Endothelial cell of umbilical vein (primary cell): ENCODE results near the gene PPP1R3E. TPM values are rescaled to one million over a fixed set of nuclear protein-coding genes. Genes with fewer than 3 reads are reported as not detected.

Experiments used
- BruUV-seq: library from RNA; stranded (reverse); fragments of 400-500 nt; replicated peaks from 2 replicates; lab custom pipeline; 2021; lab: Mats Ljungman, UMichigan
- CTCF ChIA-PET: fragments of 300-600, 350-600 bp; sonication (Branson Sonifier 250); formaldehyde crosslinking; loops from one replicate; lab custom pipeline; 2021; ENCODE audit warnings: antibody characterized with exemption, inconsistent platforms; lab: Charles Lee
- POLR2A ChIA-PET: fragments of 300-600, 350-600 bp; sonication (Branson Sonifier 250); formaldehyde crosslinking; loops from one replicate; lab custom pipeline; 2021; ENCODE audit warnings: antibody characterized with exemption, inconsistent platforms; lab: Charles Lee
- DNase-seq: peaks from one replicate; pipeline ENCODE4 v3.0.0-alpha.2; 2011; ENCODE audit warnings: low read depth, low spot score
- FAIRE-seq: peaks from 2 replicates; lab custom pipeline; 2011; peaks lifted over from hg19 to GRCh38; lab: Jason Lieb, UNC
- H2AFZ ChIP-seq: 2 replicates; pipeline ENCODE4 v1.6.0; 2012; ENCODE audit warnings: low read depth, low read length, control low read depth, inconsistent platforms
- H3K27ac ChIP-seq: 2 replicates; pipeline ENCODE4 v1.5.1; 2011; ENCODE audit warnings: low read depth, mild to moderate bottlenecking, control low read depth, low read length, moderate library complexity; ENCODE audit not compliant: insufficient read depth
- H3K27me3 ChIP-seq, 2 experiments: 2 replicates each; pipeline versions ENCODE4 v1.6.0 to v1.6.1; 2011; ENCODE audit warnings: low read length in 2 of 2, mixed read lengths in 1 of 2; ENCODE audit not compliant: control insufficient read depth in 2 of 2, insufficient read depth in 2 of 2
- H3K36me3 ChIP-seq, 2 experiments: 2 replicates in 1 of 2; 3 replicates in 1 of 2; pipeline ENCODE4 v1.5.1; 2011; ENCODE audit warnings: low read length in 2 of 2, mild to moderate bottlenecking in 1 of 2, moderate library complexity in 1 of 2; ENCODE audit not compliant: control insufficient read depth in 2 of 2, insufficient read depth in 2 of 2; ENCODE audit errors: extremely low read depth in 1 of 2
- H3K4me1 ChIP-seq: 3 replicates; pipeline ENCODE4 v1.5.1; 2011; ENCODE audit warnings: mild to moderate bottlenecking, low read length; ENCODE audit not compliant: control insufficient read depth, insufficient read depth; ENCODE audit errors: extremely low read depth
- H3K4me2 ChIP-seq: 2 replicates; pipeline ENCODE4 v1.6.1; 2011; ENCODE audit warnings: low read length, control low read depth, mixed read lengths; ENCODE audit not compliant: insufficient read depth
- H3K4me3 ChIP-seq, 3 experiments: fragments of 200-600 bp in 1 of 3; sonication (generic), shearing (Covaris generic) in 1 of 3; replicated peaks in 1 of 3; 2 replicates each; pipeline ENCODE4 v1.5.1; 2011 to 2016; ENCODE audit warnings: control low read depth in 3 of 3, low read length in 3 of 3, mild to moderate bottlenecking in 2 of 3, inconsistent platforms in 1 of 3, low read depth in 1 of 3, moderate library complexity in 1 of 3; ENCODE audit not compliant: insufficient read depth in 1 of 3
- H3K79me2 ChIP-seq: 2 replicates; pipeline ENCODE4 v1.6.0; 2012; ENCODE audit warnings: low read length, inconsistent platforms; ENCODE audit not compliant: control insufficient read depth, insufficient read depth
- H3K9ac ChIP-seq: replicated peaks from 2 replicates; pipeline ENCODE3; 2011; ENCODE audit warnings: low read length, control low read depth; ENCODE audit not compliant: insufficient read depth; ENCODE audit errors: extremely low read depth
- H3K9me1 ChIP-seq: replicated peaks from 3 replicates; pipeline ENCODE4 v1.6.0; 2011; ENCODE audit warnings: mild to moderate bottlenecking, low read length; ENCODE audit not compliant: control insufficient read depth, insufficient read depth; ENCODE audit errors: extremely low read depth
- H3K9me3 ChIP-seq: replicated peaks from 2 replicates; pipeline ENCODE4 v1.5.1; 2012; ENCODE audit warnings: low read length, inconsistent platforms; ENCODE audit not compliant: control insufficient read depth, insufficient read depth
- H4K20me1 ChIP-seq: replicated peaks from 2 replicates; pipeline ENCODE3; 2011; ENCODE audit warnings: mild to moderate bottlenecking, low read length; ENCODE audit not compliant: control insufficient read depth, insufficient read depth; ENCODE audit errors: extremely low read depth
- EZH2 ChIP-seq: IDR thresholded peaks from 2 replicates; pipeline ENCODE4 v1.6.1; 2012; ENCODE audit warnings: borderline replicate concordance, low read depth, mild to moderate bottlenecking, moderate library complexity, low read length, inconsistent platforms; ENCODE audit not compliant: severe bottlenecking
- FOS ChIP-seq: IDR thresholded peaks from 2 replicates; pipeline ENCODE4 v1.6.1; 2011; ENCODE audit warnings: mild to moderate bottlenecking, low read length, moderate library complexity, borderline replicate concordance; ENCODE audit not compliant: insufficient read depth
- GATA2 ChIP-seq: IDR thresholded peaks from 2 replicates; pipeline ENCODE4 v1.7.0; 2011; ENCODE audit warnings: low read depth, mild to moderate bottlenecking, moderate library complexity, mixed read lengths, low read length; ENCODE audit not compliant: insufficient read length, insufficient read depth
- JUN ChIP-seq: IDR thresholded peaks from 2 replicates; pipeline ENCODE4 v1.6.1; 2011; ENCODE audit warnings: borderline replicate concordance, low read depth; ENCODE audit not compliant: insufficient read length, insufficient read depth
- MYC ChIP-seq: IDR thresholded peaks from one replicate; pipeline ENCODE4 v1.6.1; 2011; ENCODE audit warnings: mild to moderate bottlenecking, low read depth, low read length
- POLR2A ChIP-seq: IDR thresholded peaks from 2 replicates; pipeline ENCODE4 v1.6.1; 2012; ENCODE audit warnings: low read depth, mild to moderate bottlenecking, control low read depth, low read length
- POLR2AphosphoS5 ChIP-seq: IDR thresholded peaks from 2 replicates; pipeline ENCODE4 v1.6.1; 2012; ENCODE audit warnings: low read depth, mild to moderate bottlenecking, control low read depth, low read length, moderate library complexity; ENCODE audit not compliant: insufficient read depth
- dilution Hi-C: fragments of 300-500 bp; cut with MboI; formaldehyde crosslinking; loops from one replicate; pipeline ENCODE4 v1.15.0; 2019; ENCODE audit warnings: low sequenced_read_pairs; ENCODE audit not compliant: extremely low pct_ligation_motif_present
- intact Hi-C: fragments of 100-400 bp; cut with micrococcal nuclease; formaldehyde crosslinking; loops from one replicate; pipeline ENCODE4 v1.10.0; 2022
- polyA plus RNA-seq, 4 experiments: library from polyadenylated mRNA; depleted of rRNA in 3 of 4; stranded (reverse) in 3 of 4; unstranded in 1 of 4; fragments of >200 nt; gene quantifications; 2 replicates each; pipeline versions ENCODE4 v1.2.1 to v1.2.3, GENCODE V29; 2011 to 2012; ENCODE audit warnings: missing spikeins in 1 of 4
- total RNA-seq: library from RNA; stranded (reverse); gene quantifications from 2 replicates; pipeline ENCODE4 v1.2.3, GENCODE V29; 2021
- TF ChIP-seq, protein P1 (sequence below), 2 donors: IDR thresholded peaks; 1 replicate in 1 of 2; 2 replicates in 1 of 2; pipeline ENCODE4 v1.5.1; 2011; ENCODE audit warnings: low read length in 2 of 2, mild to moderate bottlenecking in 2 of 2, moderate library complexity in 2 of 2, control low read depth in 1 of 2, inconsistent platforms in 1 of 2, low read depth in 1 of 2; ENCODE audit not compliant: insufficient read depth in 1 of 2; ENCODE audit errors: extremely low read depth in 1 of 2

Gene PPP1R3E
- total and polyA plus RNA-seq, 2 donors (not counting 3 experiments of a cell fraction or from before 2014, with no cell fraction given), result 4.3 to 7.4 TPM

DNA sequence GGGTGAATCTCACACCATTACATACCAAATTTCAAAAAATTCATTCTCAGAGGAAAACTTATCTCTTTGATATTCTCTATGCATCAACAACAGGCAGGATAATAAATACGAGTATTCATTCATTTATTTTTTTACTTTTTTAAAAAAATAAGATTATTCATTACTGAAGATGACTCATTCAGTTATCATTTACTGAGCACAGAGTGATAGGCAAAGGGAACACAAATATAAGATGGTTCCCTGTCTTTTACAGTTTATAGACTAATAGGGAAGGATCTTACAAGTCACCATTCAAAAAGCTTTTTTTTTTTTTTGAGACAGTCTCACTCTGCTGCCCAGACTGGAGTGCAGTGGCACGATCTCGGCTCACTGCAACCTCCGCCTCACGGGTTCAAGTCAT, 13.6 kb upstream of the PPP1R3E start:
- POLR2A ChIA-PET, result interaction anchor here (0.7 kb wide), 1 partner anchor 813 kb away, joined by 4 read pairs; no protein-coding TSS in a partner anchor
- H3K27me3 ChIP-seq, result no peaks in the 10 kb centered on the region
- DNase-seq (no peak), FAIRE-seq (no peak)
- H2AFZ ChIP-seq, result no peak overlapping the region
- peaks cover 0 to 2% of the 10 kb centered on the region in 2 experiments for H3K36me3 ChIP-seq
- peaks cover 6% of the 10 kb centered on the region for H3K4me1 ChIP-seq
- no TSS peak for BruUV-seq
- H3K4me2 ChIP-seq, result no peak overlapping the region
- no peak overlapping the region for H3K9ac ChIP-seq
- H3K9me1 ChIP-seq, result no peaks in the 10 kb centered on the region
- H3K27ac ChIP-seq, result no peak overlapping the region
- no peaks in the 10 kb centered on the region for H4K20me1 ChIP-seq
- intact Hi-C loops, result no loop called here
- CTCF ChIA-PET, result interaction anchor here (1.3 kb wide), 1 partner anchor 14 kb away, joined by 3 read pairs; the partner anchor contains the start of gene PPP1R3E
- H3K79me2 ChIP-seq, result peaks cover 8% of the 10 kb centered on the region
- TF ChIP-seq JUN (no peak), POLR2A (no peak), MYC (no peak), FOS (peak; percentile 43)
- TF ChIP-seq, protein P1, sequence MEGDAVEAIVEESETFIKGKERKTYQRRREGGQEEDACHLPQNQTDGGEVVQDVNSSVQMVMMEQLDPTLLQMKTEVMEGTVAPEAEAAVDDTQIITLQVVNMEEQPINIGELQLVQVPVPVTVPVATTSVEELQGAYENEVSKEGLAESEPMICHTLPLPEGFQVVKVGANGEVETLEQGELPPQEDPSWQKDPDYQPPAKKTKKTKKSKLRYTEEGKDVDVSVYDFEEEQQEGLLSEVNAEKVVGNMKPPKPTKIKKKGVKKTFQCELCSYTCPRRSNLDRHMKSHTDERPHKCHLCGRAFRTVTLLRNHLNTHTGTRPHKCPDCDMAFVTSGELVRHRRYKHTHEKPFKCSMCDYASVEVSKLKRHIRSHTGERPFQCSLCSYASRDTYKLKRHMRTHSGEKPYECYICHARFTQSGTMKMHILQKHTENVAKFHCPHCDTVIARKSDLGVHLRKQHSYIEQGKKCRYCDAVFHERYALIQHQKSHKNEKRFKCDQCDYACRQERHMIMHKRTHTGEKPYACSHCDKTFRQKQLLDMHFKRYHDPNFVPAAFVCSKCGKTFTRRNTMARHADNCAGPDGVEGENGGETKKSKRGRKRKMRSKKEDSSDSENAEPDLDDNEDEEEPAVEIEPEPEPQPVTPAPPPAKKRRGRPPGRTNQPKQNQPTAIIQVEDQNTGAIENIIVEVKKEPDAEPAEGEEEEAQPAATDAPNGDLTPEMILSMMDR (IDR thresholded peaks at IDR 0.05; ENCODE audit: extremely low read depth in 1 of 2, insufficient read depth in 1 of 2, low read depth in 1 of 2, low read length in 2 of 2), result no peak
- H3K9me3 ChIP-seq, result no peaks in the 10 kb centered on the region
- H3K4me3 ChIP-seq, result no peak overlapping the region
- dilution Hi-C loops, result no loop called here

DNA sequence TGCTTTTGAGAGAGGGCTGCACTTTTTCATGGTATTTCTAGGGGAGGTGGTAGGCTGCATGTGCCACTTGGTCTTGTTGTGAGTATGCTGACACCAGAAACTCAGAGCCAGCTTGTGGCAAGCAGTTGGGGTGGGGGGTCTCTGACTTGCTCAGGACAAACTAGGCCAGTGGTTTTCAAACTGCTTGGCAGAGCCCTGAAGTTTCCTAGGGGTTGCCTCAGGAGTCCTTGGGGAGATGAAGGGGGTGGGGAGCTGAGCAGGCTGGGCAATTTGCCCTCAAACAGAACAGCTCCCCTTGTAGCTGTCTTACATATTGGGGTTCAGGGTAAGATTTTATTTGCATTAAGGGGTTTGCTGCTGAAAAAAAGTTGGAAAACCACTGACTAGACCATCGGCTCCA, 7.9 kb upstream of the PPP1R3E start:
- no peak overlapping the region for H3K9ac ChIP-seq
- H3K4me1 ChIP-seq, result peaks cover 25% of the 10 kb centered on the region
- H3K27ac ChIP-seq, result no peak overlapping the region
- ChIA-PET POLR2A (no interaction called here), CTCF (no interaction called here)
- no peaks in the 10 kb centered on the region for H3K9me3 ChIP-seq
- BruUV-seq, result no TSS peak
- dilution Hi-C loops, result no loop called here
- H3K4me3 ChIP-seq, result no peak overlapping the region
- intact Hi-C loops, result loop anchor here (2.0 kb wide), 1 partner anchor 380 kb away; no protein-coding TSS in a partner anchor
- FAIRE-seq (no peak), DNase-seq (no peak)
- H3K4me2 ChIP-seq, result no peak overlapping the region
- peaks cover 0 to 12% of the 10 kb centered on the region in 2 experiments for H3K36me3 ChIP-seq
- TF ChIP-seq MYC, result no peak
- no peak for TF ChIP-seq EZH2
- TF ChIP-seq JUN, result no peak
- TF ChIP-seq POLR2A, result no peak
- no peak for TF ChIP-seq GATA2
- no peak for TF ChIP-seq POLR2AphosphoS5
- H2AFZ ChIP-seq, result no peak overlapping the region
- no peaks in the 10 kb centered on the region for H3K9me1 ChIP-seq
- peaks cover 50% of the 10 kb centered on the region for H3K79me2 ChIP-seq
- no peaks in the 10 kb centered on the region for H3K27me3 ChIP-seq
- no peaks in the 10 kb centered on the region for H4K20me1 ChIP-seq
